DMS79 (cell line): ENCODE results near the gene ANKRD24.
A peak's percentile ranks its signal among the peaks of the same experiment; 100 is the strongest.
"Not testable (repeated sequence)": the region's sequence is repeated elsewhere in the genome, so short reads cannot be mapped to it uniquely, and the experiment has no call there.

ENCODE experiments used
- DNase-seq: peaks from one replicate; lab custom pipeline; 2025; lab: John Stamatoyannopoulos, UW

Gene ANKRD24

GRCh38 chr19:4173479-4174212 is 8.8 kb upstream of the ANKRD24 start:
- no peak for DNase-seq

DNA sequence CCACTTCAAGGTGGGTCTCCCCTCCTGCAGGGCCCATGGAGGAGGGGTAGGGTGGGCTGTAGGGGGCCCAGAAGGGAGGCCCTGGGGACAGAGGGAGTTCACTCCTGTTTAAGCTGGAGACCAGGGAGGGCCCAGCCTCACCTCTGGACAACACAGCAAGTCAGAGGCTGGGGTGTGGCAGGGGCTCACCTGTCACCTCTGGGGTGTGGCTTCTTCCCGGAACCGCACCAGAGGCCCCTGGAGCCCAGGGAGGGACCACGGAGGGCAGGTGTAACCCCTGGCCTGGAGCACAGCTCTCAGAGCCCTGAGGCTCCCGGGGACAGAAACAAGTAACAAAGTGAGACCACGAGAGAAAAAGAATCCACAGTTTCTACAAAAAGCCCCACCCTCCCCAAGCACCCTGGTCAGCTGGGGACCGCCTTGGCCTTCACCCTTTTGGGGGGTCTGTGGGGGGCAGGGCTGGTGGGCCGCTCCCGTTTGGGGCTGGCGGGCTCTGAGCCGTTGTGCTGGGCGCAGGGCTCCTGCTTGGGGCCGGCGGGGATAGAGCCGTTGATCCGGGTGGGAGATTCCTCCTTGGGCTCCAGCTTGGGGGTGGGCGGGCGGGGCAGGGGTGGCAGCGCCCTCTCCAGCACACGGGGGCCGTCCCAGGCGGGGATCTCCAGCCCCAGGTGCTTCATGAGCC is 8.1 kb upstream of the ANKRD24 start:
- DNase-seq = no peak

GRCh38 chr19:4174895-4175668 is 7.4 kb upstream of the ANKRD24 start:
- no peak for DNase-seq

GRCh38 chr19:4175669-4175931 is 6.9 kb upstream of the ANKRD24 start:
- DNase-seq = no peak

GRCh38 chr19:4177146-4177545 is 5.3 kb upstream of the ANKRD24 start:
- no peak for DNase-seq

DNA sequence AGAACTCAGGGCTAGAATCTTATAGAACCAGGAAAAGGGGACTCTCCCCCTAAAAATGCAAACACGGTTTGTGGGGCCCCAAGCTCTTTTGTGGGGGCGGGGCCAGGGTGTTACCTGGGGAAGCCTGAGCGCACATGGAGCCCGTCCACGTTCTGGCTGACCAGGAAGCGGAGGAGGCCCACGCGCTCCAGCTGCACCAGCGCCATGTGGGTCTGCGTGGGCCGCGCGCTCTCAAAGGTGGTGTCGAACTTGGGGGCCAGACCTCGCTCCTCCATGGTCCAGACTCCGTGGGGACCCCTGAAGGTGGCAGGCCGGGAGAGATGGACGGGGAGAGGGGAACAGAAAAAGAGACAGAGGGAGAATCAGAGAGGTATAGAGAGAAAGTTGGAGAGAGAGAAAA is 3.5 kb upstream of the ANKRD24 start:
- DNase-seq = no peak

GRCh38 chr19:4181053-4181508 is 1.4 kb upstream of the ANKRD24 start:
- DNase-seq = no peak

DNA sequence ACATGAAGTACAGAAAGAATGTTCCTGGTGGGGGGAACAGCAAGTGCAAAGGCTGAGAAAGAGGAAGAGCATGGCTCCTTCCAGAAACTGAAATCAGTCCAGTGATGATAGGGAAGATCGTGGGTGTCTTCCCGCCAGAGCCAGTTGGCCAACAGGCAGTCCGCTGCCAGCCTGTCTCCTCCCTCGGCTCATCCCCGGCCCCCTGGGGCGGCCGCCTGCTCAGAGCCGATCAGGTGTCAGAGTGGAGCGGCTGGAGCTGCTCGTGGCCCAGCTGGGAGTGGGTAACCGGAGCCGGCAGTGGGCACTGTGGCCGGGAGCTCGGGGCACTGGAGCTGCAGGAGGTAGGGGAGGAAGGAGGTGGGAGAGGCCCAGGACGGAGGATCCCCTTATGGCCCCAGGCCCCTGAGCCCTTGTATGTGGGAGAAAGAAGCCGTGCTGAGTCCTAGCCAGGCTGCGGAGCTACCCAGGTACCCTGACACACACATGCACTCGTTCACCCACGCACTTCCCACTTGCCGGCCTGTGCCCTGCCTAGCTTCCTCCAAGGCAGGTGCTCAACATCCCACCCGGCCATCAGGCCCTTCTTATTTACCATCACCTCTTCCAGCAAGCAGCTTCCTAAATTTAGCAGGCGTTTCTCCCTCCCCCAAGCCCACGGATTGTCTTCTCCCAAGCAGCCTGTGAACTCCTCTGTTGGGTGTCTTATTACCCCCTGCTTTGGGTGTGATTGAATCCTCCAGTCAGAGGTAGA is 1.7 kb downstream of the ANKRD24 start:
- peak; percentile 42 for DNase-seq

DNA sequence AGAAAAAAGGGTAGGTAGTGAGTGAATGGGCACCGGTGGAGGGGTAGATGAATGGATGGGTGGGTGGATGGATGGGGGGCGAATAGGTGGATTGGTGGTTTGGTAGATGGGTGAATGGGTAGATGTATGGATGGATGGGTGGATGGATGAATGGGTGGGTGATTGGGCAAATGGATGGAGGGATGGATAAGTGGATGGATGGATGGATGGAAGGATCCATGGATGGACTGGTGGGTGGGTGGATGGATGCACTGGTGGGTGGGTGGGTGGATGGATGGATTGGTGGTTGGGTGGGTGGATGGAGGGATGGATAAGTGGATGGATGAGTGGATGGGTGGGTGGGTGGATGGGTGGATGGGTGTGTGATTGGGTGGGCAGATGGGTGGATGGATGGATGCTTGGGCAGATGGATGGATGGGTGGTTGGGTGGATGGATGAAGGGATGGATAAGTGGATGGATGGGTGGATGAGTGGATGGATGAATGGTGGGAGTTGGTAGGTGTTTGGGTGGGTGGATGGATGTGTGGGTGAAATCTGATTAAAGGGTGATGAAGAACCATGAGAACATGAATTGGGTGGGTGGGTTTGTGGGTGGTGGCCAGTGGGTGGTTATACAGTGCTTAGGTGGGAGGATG is 2.3 kb downstream of the ANKRD24 start:
- DNase-seq = no peak

GRCh38 chr19:4185413-4186086 is 3.1 kb downstream of the ANKRD24 start:
- DNase-seq = no peak

DNA sequence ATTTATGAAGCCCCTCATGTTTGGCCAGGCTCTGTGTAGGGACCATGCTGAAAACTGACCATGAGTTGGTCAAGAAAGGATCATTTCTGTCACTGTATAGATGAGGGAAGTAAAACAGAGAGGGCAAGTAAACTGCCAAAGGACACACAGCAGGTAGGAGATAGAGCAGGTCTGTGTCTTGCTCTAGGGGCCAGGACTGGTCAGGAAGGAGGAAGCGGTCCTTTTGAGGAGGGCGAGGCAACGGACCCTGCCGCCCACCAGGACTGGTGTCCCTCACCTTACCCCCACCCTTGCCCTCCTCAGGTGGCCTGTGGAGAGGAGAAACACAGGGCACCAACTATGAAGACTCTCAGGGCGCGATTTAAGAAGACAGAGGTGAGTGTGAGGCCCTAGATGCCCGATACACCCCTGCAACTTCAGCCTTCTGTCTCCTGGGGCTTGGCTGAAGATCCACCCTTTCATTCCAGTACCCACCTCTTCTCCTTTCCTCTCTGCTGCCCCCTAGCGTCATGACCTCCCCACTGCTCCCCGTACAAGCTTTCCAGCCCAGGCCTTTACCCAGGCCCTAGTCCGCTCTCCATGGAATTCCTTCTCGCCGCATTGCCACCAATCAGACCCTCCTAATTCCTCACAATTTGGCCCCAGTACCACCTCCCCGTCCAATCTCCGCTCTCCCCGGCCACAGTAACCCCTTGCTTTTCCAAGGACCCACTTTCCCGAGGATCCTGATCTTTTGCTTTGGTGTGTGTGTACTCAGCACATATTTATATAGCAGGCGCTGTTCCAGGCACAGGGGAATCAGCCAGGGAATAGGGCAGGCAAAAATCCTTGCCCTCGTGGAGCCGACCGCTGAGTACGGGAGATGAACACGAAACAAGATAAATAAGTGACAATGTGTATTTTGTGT is 3.9 kb downstream of the ANKRD24 start:
- peak; percentile 20 for DNase-seq

DNA sequence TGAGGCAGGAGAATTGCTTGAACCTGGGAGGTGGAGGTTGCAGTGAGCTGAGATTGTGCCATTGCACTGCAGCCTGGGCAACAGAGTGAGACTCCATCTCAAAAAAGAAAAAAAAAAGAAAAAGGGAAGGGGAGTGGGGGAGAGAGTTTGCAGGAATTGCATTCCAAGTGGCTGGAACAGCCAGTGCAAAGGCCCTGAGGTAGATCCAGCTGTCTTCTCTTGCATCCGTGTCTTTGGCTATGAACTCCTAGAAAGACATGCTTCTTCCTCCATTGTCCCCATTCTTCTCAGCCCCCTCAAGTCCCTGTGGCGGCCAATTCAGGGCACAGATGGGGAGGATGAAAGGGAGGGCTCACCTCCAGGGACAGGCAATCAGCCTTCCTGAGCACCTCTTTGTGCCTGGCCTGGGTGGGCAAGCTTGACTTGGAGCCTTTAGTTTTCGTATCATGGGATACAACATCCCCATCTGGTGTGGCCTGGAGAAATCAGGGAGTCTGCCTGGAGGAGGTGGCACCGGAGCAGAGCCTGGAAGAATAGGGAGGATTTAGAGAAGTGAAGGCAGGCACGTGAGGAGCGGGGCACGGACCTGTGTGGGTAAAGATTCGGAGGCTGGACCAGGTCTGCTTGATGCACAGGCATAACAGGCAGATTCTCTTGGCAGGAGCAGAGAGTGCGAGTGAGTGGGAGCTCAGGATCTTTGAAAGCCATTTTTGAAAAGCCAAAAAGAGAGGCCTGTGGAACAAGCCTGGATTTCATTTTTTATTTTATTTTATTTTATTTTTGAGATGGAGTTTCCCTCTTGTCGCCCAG is 5.0 kb downstream of the ANKRD24 start:
- DNase-seq = no peak

DNA sequence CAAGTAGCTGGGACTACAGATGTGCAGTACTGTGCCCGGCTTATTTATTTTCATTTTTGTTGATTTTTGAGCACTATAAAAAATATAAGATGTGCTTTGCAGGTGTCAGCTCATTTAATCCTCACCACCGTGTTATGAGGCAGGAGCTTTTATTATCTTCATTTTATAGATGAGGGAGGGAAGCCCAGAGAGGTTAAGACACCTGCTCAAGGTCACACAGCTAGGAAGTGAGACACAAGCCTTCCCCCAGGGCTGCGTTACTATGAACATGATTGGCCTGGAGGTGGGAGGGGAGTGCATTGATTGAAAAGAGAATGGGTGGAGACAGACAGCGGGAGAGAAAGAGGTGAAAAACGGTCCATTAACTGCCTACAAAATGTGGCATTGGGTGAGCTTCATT is 7.2 kb downstream of the ANKRD24 start:
- no peak for DNase-seq

DNA sequence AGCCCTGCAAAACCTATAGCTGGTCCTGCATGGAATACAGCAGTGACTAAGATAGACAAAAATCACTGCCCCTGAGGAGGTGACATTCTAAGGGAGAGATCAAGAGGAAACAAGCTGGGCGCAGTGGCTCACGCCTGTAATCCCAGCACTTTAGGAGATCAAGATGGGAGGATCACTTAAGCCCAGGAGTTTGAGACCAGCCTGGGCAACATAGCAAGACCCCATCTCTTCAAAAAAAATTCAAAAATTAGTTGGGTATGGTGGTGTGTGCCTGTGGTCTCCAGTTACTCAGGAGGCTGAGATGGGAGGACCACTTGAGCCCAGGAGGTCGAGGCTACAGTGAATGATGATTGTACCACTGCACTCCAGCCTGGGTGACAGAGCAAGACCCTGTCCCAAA is 10.0 kb downstream of the ANKRD24 start:
- not testable (repeated sequence) for DNase-seq

DNA sequence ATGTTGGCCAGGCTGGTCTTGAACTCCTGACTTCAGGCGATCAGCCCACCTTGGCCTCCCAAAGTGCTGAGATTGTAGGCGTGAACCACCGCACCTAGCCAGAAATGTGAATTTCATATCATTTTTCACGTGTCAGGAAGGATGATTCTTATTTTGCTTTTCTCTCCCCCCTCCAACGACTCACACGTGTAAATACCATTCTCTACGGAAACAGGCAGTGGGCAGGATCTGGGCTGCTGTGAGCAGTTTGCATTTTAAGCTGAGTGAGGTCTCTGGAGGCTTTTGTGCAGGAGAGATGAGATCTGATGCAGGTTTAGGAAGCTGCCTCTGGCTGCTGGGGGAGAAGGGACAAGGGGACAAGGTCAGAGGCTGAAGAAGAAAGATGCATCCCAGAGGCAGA is 11.9 kb downstream of the ANKRD24 start:
- no peak for DNase-seq

DNA sequence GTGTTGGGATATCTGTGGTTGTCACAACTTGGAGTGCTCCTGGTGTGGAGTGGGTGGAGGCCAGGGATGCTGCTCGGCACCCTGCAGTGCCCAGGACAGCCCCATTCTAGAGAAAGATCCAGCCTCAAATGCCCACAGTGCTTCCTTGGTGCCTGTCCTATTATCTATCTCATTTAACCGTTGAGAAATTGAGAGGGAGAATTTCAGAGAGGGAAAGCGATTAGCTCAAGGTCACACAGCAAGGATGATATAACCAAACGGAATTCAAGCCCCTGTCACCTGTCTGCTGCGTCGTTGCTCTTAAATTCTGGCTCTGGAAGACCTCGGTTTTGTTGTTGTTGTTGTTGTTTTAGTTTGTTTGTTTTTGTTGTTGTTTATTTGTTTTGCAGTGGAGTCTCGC is 13.5 kb downstream of the ANKRD24 start:
- no peak for DNase-seq

- no peak for DNase-seq
These were observed 14.2 kb downstream of the ANKRD24 start for GRCh38 chr19:4196587-4197148.

- no peak for DNase-seq
These were observed 14.7 kb downstream of the ANKRD24 start for GRCh38 chr19:4197228-4197624.
